Forelimb muscle (tissue), 1 donor: ENCODE data around the gene RRP9. TPM values are rescaled to one million over a fixed set of nuclear protein-coding genes. Genes with fewer than 3 reads are reported as not detected.

Experiments
- DNase-seq: peaks from one replicate; pipeline ENCODE4 v3.0.0-alpha.2; 2013; ENCODE audit warnings: low read depth
- polyA plus RNA-seq: library from polyadenylated mRNA; unstranded; fragments of 120-200 nt; gene quantifications from one replicate; pipeline ENCODE4 v1.2.1, GENCODE V29; 2013; ENCODE audit not compliant: insufficient read length

RRP9 gene
- polyA plus RNA-seq, 1 donor, result 15.2 TPM

DNA sequence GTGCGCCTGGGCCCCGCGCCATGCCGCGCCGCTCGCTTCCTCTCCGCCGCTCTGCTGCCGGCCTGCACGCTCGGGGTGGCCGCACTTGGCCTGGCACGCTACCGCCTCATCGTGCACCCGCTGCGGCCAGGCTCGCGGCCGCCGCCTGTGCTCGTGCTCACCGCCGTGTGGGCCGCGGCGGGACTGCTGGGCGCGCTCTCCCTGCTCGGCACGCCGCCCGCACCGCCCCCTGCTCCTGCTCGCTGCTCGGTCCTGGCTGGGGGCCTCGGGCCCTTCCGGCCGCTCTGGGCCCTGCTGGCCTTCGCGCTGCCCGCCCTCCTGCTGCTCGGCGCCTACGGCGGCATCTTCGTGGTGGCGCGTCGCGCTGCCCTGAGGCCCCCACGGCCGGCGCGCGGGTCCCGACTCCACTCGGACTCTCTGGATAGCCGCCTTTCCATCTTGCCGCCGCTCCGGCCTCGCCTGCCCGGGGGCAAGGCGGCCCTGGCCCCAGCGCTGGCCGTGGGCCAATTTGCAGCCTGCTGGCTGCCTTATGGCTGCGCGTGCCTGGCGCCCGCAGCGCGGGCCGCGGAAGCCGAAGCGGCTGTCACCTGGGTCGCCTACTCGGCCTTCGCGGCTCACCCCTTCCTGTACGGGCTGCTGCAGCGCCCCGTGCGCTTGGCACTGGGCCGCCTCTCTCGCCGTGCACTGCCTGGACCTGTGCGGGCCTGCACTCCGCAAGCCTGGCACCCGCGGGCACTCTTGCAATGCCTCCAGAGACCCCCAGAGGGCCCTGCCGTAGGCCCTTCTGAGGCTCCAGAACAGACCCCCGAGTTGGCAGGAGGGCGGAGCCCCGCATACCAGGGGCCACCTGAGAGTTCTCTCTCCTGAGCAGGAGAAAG lies 14.4 kb upstream of the RRP9 start:
- DNase-seq, result no peak

DNA sequence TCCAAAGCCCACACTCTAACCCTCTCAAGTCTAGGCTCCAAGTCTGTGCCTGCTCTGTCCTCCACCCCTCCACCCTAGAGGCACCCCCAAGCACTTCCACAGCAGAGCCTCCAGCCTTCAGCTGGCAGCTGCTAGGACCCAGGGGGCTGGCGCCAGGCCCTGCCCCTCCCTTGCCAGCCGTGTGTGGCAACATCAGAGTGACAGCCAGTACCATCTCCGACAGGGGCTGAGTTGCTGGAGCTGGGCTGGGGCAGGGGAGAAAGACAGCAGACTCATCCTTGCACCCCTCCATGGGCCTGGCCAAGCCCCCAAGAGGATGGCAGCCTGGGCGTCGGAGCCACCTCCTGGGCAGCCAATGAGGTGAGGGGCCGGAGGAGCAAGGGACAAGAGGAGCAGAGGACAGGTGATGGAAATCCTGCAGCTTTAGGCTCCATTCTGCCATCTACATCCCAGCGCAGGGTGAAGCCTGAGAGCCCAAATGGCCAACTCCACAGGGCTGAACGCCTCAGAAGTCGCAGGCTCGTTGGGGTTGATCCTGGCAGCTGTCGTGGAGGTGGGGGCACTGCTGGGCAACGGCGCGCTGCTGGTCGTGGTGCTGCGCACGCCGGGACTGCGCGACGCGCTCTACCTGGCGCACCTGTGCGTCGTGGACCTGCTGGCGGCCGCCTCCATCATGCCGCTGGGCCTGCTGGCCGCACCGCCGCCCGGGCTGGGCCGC lies 13.6 kb upstream of the RRP9 start, which contains the start of gene GPR62:
Gene GPR62, plus strand, starts transcription at position 207 of the 718 bp plus-strand sequence. Its CDS starts 272 bp downstream, at position 479.
- no peak for DNase-seq

DNA sequence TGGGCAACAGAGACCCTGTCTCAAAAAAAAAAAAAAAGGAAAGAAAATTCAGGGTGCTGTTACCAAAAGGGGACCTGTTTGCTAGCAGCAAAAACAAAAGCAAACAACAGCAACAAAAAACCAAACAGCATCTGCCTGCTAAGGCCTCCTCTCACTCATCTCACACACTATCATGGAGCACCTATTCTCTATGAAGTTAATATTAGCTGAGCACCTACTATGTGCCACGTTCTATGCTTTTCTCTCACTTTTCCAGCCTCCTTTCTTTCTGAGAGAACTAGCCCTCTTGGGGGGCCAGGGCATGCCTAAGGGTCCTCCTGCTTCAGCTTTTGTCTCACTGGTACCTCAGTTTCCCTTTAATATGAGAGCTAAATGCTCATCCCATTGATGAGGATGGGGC lies 13.0 kb upstream of the RRP9 start:
- DNase-seq, result no peak

DNA sequence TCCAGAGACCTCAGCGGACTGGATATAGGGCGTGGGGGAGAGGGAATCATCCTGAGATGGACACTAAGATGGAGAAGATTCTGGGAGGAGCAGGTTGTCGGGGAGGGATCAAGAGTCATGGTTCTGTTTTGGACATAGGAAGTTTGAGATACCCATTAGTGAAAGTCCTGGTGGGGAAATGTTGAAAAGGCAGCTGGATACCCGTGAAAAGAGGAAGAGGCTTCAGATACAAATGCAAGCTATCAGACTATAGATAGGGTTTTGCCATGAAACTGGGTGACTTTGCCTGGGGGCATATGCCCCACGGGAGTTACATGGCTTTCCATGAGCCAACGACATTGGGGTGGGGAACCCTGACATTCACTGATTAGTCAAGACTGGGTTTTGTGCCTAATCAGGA lies 12.4 kb upstream of the RRP9 start:
- DNase-seq, result no peak

DNA sequence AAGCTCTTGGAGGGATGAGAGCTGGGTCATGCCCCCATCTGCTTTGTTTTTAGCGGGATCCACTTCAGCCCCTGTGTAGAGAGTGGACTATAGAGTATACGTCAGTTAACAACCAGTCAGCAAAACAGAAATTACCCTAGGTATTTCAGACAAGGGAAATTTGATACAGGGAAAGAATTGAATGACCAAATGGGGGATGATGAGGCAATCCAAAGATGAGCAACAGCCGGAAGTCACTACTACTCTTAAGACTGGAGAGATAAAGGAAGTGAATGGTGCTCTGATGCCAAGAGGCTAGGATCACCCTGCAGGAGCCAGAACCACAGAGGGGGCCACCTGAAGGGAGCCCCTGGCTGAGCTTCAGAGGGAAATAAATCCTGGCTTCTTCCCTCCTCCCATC lies 11.7 kb upstream of the RRP9 start:
- DNase-seq, result no peak

DNA sequence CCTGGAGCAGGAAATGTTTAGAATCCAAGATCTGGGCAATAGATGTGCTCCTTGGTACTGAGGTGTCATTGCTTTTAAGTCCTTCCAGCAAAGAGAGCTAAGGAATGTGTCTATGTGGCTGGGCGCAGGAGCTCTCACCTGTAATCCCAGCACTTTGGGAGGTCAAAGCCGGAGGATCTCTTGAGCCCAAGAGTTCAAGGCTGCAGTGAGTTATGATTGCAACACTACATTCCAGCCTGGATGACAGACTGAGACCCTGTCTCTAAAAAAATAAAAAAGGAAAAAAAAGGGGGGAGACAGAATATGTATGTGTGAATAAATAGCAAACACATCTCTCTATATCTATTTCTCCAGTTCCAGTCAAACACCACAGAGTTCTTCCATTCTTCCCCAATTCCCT lies 9.2 kb upstream of the RRP9 start:
- DNase-seq, result no peak

DNA sequence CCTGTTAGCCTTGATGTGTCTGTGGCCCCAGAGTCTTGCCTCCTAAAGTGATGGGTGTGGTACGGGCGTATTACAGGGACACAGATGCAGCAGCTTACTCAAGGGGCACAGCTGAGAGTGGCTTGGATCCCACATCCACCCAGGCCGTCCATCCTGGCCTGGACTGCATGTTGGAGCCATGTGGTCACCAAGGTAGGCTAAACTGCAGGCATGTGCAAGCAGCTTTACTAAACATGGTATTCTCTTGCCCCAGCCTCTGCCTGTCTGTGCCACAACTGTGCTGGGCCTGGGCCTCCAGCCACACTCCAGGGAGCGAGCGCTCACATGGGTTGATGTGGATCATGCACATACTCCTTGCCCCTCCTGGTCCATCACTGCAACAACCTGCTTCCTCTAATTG lies 7.4 kb upstream of the RRP9 start:
- DNase-seq, result no peak

DNA sequence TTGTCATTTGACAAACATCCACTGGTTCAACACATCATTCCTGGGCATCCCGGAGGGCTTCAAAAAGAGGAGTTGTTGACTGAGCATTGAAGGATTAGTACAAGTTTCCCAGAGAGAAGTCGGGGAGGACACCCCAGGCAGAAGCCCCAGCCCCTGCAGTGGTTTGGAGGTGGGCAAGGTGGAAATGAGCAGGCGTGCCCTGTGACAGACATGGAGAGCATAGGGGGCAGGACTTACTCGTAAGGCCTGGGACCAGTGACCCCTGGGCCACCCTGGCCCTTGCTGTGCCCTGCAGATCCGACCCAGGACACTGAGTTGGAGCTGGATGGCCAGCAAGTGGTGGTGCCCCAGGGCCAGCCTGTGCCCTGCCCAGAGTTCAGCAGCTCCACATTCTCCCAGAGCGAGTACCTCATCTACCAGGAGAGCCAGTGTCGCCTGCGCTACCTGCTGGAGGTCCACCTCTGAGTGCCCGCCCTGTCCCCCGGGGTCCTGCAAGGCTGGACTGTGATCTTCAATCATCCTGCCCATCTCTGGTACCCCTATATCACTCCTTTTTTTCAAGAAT lies 6.4 kb upstream of the RRP9 start:
- no peak for DNase-seq

DNA sequence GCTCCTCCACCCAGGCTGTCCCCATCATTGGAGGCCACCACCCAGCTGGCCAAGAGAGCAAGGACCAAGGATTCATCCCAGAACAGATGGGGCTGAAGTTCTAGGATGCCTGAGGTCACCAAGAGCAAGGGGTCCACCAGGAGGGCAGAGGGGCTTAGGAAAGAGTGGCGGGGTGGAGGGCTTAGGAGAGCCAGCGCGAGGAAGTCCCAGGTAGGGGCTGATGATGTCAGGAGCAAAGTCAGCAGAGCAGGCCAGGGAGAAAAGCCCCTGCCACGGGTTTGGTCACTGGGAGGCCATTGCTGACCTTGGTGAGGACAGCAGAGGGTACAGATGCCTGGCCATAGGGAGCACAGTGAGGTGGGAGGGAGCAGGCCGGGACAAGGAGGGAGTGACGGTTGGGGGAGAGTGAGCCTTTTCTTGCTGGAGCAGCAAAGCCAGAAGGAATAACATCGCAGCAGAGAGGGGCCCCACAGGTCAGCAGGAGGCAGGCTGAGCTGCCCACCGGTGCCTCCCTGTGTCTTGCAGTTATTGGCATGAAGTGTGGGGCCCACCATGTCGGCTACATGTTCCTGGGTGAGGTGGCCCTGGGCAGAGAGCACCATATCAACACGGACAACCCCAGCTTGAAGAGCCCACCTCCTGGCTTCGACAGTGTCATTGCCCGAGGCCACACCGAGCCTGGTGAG lies 5.7 kb upstream of the RRP9 start:
- DNase-seq, result no peak

DNA sequence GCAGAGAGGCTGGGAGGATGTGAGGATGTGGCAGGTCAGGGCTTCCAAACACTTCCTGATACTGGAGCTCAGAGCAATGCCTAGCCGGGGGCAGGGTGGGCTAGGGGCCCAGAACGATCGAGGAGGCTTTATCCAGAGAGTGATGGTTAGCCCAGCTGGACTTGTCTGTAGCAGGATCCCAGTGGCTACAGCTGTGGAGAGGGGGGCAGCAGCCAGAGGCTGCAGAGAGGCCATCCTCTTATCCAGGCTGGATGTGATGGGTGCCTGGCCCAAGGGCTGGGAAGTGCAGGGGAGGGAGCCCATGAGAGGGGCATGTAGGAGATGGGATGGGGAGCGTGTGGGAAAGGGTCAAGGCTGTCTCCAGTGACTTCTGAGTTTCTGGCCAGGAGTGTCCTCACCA lies 5.1 kb upstream of the RRP9 start:
- DNase-seq, result no peak

DNA sequence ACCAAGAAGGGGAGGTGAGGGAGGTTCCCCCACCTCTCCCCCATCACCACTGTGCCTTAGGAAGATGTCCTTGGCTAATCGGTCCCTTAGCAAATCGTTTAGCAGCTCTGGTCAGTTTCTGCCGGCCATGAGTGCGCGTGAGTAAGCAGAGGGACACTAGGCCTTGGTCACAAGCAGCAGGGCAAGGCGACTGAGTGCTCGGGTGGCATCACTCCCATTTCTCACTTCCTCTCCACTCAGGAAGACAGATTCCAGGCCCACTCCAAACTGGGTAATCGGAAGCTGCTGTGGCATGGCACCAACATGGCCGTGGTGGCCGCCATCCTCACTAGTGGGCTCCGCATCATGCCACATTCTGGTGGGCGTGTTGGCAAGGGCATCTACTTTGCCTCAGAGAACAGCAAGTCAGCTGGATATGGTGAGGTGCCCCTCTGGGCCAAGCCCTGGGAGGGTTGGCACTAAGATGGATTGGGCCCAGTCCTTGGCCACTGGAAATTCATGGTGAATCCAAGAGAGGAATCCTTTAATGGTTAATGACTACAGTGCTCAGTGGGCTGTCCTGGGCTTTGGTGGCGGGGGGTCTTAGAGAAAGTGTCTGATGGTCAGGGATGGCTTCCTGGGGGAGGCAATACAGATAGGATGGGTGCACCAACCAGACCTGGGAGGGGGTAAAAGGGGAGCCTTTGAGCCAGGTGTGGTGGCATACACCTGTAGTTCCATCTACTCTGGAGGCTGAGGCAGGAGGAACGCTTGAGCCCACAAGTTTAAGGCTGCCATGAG lies 4.4 kb upstream of the RRP9 start:
- DNase-seq, result no peak

DNA sequence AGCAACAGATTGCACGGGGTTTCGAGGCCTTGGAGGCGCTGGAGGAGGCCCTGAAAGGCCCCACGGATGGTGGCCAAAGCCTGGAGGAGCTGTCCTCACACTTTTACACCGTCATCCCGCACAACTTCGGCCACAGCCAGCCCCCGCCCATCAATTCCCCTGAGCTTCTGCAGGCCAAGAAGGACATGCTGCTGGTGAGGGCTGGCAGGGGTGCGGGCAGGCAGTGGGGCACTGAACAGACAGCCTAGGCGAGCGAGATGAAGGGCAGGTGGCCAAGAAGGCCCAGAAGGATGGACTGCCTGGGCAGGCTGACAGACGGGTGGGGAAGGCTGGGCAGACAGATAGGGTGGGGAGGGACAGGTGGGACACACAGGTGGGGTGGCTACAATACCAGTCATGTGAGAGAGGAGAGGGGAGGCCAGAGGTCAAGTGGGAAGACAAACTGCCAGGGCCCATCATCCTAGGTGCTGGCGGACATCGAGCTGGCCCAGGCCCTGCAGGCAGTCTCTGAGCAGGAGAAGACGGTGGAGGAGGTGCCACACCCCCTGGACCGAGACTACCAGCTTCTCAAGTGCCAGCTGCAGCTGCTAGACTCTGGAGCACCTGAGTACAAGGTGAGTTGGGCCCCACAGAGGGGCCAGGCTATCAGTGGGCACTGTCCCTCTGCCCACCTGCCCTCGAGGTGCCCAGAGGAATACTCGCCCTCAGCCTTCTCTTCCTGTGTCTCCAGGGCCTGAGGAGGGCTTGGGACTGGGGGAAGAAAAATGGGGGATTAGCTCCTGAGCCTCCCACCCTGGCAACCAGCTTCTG lies 3.5 kb upstream of the RRP9 start:
- DNase-seq, result no peak

DNA sequence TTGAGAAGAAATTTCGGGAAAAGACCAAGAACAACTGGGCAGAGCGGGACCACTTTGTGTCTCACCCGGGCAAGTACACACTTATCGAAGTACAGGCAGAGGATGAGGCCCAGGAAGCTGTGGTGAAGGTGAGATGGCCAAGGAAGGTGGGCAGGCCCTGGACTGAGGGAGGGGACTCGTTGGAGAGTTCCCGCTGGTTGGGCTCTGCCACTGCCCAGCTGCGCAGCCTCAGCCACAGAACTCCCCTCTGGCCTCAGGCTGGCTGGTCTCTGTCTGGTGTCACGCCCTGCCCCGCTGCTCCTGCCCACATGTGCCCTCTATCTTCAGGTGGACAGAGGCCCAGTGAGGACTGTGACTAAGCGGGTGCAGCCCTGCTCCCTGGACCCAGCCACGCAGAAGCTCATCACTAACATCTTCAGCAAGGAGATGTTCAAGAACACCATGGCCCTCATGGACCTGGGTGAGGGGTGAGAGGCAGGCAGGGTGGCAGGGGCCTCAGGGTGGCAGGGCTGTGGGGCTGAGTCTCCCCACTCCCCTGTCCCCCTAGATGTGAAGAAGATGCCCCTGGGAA lies 2.8 kb upstream of the RRP9 start:
- DNase-seq, result no peak

DNA sequence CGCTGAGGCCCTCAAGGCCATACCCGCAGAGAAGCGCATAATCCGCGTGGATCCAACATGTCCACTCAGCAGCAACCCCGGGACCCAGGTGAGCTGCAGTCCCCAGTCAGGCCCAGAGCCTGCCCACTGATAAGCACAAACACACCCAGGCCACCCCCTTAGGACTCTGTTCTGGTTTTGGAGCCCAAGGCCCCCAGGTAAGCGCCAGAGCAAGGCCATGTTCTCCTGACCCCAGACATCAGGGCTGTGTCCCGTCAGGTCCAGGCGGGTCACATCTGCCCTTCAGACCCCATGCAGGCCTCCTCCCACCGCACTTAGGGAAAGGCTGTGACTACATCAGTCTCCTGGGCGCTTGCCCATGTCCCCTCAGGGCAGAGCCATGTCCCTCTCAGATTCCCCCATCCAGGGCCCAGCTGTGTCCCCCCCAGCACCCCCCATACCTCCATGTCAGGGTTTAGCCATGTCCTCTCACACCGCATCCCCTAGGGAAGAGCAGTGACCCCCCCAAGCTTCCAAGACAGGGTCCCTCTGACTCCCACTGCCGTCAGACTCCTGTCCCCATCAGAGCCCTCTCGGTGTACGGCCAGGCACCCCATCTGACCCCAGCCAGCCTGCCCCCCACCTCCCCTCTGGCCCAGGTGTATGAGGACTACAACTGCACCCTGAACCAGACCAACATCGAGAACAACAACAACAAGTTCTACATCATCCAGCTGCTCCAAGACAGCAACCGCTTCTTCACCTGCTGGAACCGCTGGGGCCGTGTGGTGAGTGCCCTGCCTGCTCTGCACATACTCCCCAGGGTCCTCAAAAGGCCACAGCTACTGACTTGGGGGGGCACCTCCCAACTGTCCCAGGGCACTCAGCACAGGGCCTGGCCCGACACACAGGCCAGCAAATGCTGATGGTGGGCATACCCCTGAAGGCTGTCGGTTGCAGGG lies 2.0 kb upstream of the RRP9 start:
- DNase-seq, result no peak

DNA sequence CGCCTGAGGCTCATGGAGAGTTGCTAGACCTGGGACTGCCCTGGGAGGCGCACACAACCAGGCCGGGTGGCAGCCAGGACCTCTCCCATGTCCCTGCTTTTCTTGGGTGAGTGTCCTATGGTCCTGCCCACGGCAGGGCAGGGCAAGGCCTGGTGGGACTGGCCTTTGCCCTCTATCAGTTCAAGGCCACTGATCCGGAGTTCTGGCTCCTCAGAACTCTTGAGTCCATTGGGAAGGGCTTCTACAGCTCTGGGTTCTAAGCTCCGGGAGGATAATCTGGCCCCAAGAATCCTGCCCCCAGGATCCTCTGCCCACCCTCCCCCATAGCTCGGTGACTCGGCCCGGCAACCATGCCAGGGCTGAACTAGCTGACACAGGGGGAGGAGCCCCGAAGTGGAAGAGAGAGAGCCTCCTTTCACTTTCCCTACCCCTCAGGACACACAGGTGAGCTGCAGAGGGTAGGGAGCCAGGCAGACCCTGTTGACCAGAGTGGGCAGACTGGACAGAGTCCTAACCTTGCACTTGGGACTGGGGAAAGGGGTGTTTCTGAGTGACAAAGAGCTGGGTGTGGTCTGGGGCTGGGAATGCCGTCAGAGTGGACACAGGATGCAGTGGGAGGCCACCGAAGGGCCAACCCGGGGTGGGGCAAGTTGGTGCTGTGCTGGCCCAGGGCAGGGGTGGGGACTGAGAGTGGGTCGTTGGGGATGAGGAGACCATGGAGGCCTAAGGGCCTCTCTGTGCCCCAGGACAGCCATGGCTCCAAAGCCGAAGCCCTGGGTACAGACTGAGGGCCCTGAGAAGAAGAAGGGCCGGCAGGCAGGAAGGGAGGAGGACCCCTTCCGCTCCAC lies 1.1 kb upstream of the RRP9 start:
- DNase-seq, result no peak

DNA sequence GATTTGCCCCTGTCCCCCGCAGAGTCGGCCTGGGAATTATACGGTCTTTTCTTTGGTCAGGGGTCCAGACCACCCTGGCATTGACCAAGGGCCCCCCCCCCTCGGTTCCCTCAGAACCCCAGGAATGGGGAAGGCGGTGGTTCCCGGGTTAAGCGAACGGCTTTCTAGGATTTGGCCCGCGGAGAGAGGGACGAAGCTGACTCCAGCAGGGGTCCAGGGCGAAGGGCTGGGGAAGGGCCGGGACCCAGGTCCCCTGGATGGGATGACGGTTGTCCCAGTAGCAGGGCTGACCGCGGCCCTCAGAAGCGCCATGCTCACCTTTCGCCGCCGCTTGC lies 274 bp downstream of the RRP9 start:
- no peak for DNase-seq

DNA sequence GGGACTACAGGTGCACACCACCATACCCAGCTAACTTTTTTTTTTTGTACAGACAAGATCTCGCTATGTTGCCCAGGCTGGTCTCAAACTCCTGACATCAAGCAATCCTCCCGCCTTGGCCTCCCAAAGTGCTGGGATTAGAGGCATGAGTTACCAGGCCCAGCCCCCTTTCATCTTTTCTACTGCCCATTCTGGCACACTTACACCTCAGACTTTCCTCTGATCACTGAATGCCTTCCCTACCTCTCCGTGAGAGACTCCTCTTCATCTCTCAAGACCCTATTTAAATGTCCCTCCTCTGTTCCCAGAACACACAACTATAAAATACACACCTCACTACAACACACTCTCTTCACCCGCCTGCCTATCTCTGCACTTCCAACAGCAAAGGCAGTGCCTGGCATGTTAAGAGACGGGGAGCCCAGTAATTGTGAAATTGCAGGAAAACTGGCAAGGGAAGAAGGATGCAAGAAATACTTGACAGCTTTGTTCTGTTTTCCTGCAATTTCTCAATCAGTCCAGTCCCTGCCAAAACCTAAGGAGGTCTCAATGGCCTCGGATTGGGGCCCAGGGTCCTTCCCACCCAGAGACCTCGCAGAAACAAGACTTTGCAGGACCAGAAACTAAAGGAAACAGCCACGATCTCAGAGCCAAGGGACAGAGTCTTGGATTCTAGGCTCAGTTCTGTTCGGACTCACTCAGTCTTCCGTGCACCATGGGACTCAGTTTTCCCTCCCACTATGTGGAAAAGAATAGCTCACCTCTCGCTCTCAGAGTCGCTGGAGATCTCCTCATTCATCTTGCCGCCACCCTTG lies 849 bp downstream of the RRP9 start:
- DNase-seq, result no peak
